WTC11 (cell line): ENCODE results near the gene WWOX. TPM values are rescaled to one million over a fixed set of nuclear protein-coding genes. Genes with fewer than 3 reads are reported as not detected.

Source experiments
- EMX1 ChIP-seq: fragments of 250-450 bp; sonication (Bioruptor Pico); IDR thresholded peaks from 2 replicates; pipeline ENCODE4 v1.8.0; 2021; ENCODE audit warnings: mild to moderate bottlenecking
- ESRRA ChIP-seq: sonication (generic); formaldehyde crosslinking; IDR thresholded peaks from 2 replicates; pipeline ENCODE4 v1.8.1; 2022; ENCODE audit warnings: mild to moderate bottlenecking, missing genetic modification reagents, borderline replicate concordance
- FOXP1 ChIP-seq: sonication (generic); formaldehyde crosslinking; IDR thresholded peaks from 2 replicates; pipeline ENCODE4 v1.8.0; 2022; ENCODE audit warnings: missing genetic modification reagents, mild to moderate bottlenecking, moderate library complexity, borderline replicate concordance
- GABPB1 ChIP-seq: sonication (generic); formaldehyde crosslinking; IDR thresholded peaks from 2 replicates; pipeline ENCODE4 v1.8.1; 2023; ENCODE audit warnings: mild to moderate bottlenecking, missing genetic modification reagents
- IRF1 ChIP-seq: sonication (generic); formaldehyde crosslinking; IDR thresholded peaks from 2 replicates; pipeline ENCODE4 v1.8.0; 2023; ENCODE audit warnings: missing genetic modification reagents
- MLX ChIP-seq: sonication (generic); formaldehyde crosslinking; IDR thresholded peaks from 2 replicates; pipeline ENCODE4 v1.8.1; 2023; ENCODE audit warnings: mild to moderate bottlenecking, missing genetic modification reagents, moderate library complexity
- MXD4 ChIP-seq: fragments of 250-450 bp; sonication (Bioruptor Pico); IDR thresholded peaks from 2 replicates; pipeline ENCODE4 v1.8.0; 2021; ENCODE audit warnings: mild to moderate bottlenecking, moderate library complexity, borderline replicate concordance
- NR1H2 ChIP-seq: sonication (generic); formaldehyde crosslinking; IDR thresholded peaks from 2 replicates; pipeline ENCODE4 v1.9.0; 2021; ENCODE audit warnings: mild to moderate bottlenecking, moderate library complexity, missing genetic modification reagents
- NR3C1 ChIP-seq: sonication (generic); formaldehyde crosslinking; conservative IDR thresholded peaks from 2 replicates; pipeline ENCODE4 v1.8.1; 2023; ENCODE audit warnings: low read depth, mild to moderate bottlenecking, missing genetic modification reagents
- OVOL2 ChIP-seq: fragments of 250-450 bp; sonication (Bioruptor Pico); IDR thresholded peaks from 2 replicates; pipeline ENCODE4 v1.9.0; 2021; ENCODE audit warnings: mild to moderate bottlenecking, borderline replicate concordance
- RELA ChIP-seq: sonication (generic); formaldehyde crosslinking; IDR thresholded peaks from 2 replicates; pipeline ENCODE4 v1.8.1; 2022; ENCODE audit warnings: missing genetic modification reagents, mild to moderate bottlenecking, borderline replicate concordance
- TP53 ChIP-seq: sonication (generic); formaldehyde crosslinking; IDR thresholded peaks from 2 replicates; pipeline ENCODE4 v1.8.1; 2023; ENCODE audit warnings: mild to moderate bottlenecking, missing genetic modification reagents
- ZBTB21 ChIP-seq: sonication (generic); formaldehyde crosslinking; IDR thresholded peaks from 2 replicates; pipeline ENCODE4 v1.8.1; 2023; ENCODE audit warnings: mild to moderate bottlenecking, missing genetic modification reagents, borderline replicate concordance
- ZNF138 ChIP-seq: sonication (generic); formaldehyde crosslinking; conservative IDR thresholded peaks from 2 replicates; pipeline ENCODE4 v1.8.1; 2022; ENCODE audit warnings: mild to moderate bottlenecking, moderate library complexity, missing genetic modification reagents
- ZNF263 ChIP-seq: sonication (generic); formaldehyde crosslinking; IDR thresholded peaks from 2 replicates; pipeline ENCODE4 v1.8.1; 2022; ENCODE audit warnings: low read depth, mild to moderate bottlenecking, moderate library complexity, missing genetic modification reagents
- ZSCAN18 ChIP-seq: fragments of 250-450 bp; sonication (Bioruptor Pico); IDR thresholded peaks from 2 replicates; pipeline ENCODE4 v2.1.2; 2022; ENCODE audit warnings: mild to moderate bottlenecking, moderate library complexity
- total RNA-seq: library from RNA; stranded (reverse); gene quantifications from 3 replicates; pipeline ENCODE4 v1.2.3, GENCODE V29; 2021
- TF ChIP-seq, protein P1 (sequence below): fragments of 250-450 bp; sonication (Bioruptor Pico); conservative IDR thresholded peaks from 2 replicates; pipeline ENCODE4 v1.9.0; 2021; ENCODE audit warnings: mild to moderate bottlenecking
- TF ChIP-seq, protein P2 (sequence below): fragments of 250-450 bp; sonication (Bioruptor Pico); IDR thresholded peaks from 2 replicates; pipeline ENCODE4 v1.8.0; 2021; ENCODE audit warnings: mild to moderate bottlenecking
- TF ChIP-seq, protein P3 (sequence below): sonication (generic); formaldehyde crosslinking; IDR thresholded peaks from 2 replicates; pipeline ENCODE4 v1.8.0; 2022; ENCODE audit warnings: mild to moderate bottlenecking, missing genetic modification reagents
- TF ChIP-seq, protein P4 (sequence below): fragments of 250-450 bp; sonication (Bioruptor Pico); IDR thresholded peaks from 2 replicates; pipeline ENCODE4 v1.9.0; 2021; ENCODE audit warnings: mild to moderate bottlenecking, borderline replicate concordance
- TF ChIP-seq, protein P5 (sequence below): sonication (generic); formaldehyde crosslinking; IDR thresholded peaks from 2 replicates; pipeline ENCODE4 v1.8.1; 2023; ENCODE audit warnings: mild to moderate bottlenecking, missing genetic modification reagents, moderate library complexity
- TF ChIP-seq, protein P6 (sequence below): sonication (generic); formaldehyde crosslinking; IDR thresholded peaks from 2 replicates; pipeline ENCODE4 v1.8.1; 2022; ENCODE audit warnings: low read depth, missing genetic modification reagents, borderline replicate concordance

The WWOX gene
- total RNA-seq, 1 experiment from 2014 or later, result 15.7 TPM

GRCh38 chr16:78275420-78275819, 176.0 kb downstream of the WWOX start (continued):
- TF ChIP-seq, protein P1, sequence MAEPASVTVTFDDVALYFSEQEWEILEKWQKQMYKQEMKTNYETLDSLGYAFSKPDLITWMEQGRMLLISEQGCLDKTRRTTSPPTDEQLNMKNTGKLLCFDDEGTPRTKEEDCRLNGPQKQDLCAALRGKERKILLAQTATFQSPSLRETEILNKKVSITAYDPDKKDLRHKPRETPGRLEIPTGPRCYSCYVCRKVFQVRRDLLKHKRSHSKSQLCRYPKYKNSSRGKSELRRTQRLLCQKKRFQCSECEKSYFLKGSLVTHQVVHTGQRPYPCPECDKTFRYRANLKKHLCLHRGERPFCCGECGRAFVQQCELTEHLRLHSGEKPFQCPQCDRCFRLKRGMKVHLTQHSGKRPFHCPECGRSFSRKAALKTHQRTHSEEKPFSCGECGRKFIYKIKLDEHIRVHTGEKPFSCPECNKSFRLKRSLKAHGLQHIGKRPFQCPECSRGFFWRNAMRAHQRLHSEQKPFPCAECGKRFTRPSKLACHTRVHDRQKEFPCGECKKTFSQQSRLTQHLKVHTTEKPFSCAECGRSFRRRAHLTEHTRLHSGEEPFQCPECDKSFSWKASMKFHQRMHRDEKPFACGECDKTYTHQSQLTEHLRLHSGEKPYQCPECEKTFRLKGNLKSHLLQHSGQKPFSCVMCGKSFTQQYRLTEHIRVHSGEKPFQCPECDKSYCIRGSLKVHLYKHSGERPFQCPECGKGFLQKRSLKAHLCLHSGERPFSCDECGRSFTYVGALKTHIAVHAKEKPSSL, result 0 out of 2 replicates have a peak, but pooled peaks have one; percentile 29
- TF ChIP-seq ZNF138 (CRISPR knock-in tag) (no peak), ZNF263 (CRISPR knock-in tag) (no peak), TP53 (CRISPR knock-in tag) (no peak; the same call in 1 of the 2 replicates), OVOL2 (CRISPR knock-in tag) (no peak), NR3C1 (CRISPR knock-in tag) (no peak), ESRRA (CRISPR knock-in tag) (no peak), EMX1 (CRISPR knock-in tag) (no peak), MLX (CRISPR knock-in tag) (no peak), ZSCAN18 (CRISPR knock-in tag) (0 out of 2 replicates have a peak, but pooled peaks have one; percentile 15), RELA (CRISPR knock-in tag) (no peak), GABPB1 (no peak), MXD4 (CRISPR knock-in tag) (no peak), ZBTB21 (CRISPR knock-in tag) (no peak), NR1H2 (CRISPR knock-in tag) (no peak), IRF1 (no peak), FOXP1 (no peak)
- TF ChIP-seq, protein P2, sequence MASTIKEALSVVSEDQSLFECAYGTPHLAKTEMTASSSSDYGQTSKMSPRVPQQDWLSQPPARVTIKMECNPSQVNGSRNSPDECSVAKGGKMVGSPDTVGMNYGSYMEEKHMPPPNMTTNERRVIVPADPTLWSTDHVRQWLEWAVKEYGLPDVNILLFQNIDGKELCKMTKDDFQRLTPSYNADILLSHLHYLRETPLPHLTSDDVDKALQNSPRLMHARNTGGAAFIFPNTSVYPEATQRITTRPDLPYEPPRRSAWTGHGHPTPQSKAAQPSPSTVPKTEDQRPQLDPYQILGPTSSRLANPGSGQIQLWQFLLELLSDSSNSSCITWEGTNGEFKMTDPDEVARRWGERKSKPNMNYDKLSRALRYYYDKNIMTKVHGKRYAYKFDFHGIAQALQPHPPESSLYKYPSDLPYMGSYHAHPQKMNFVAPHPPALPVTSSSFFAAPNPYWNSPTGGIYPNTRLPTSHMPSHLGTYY (CRISPR knock-in tag), result no peak
- TF ChIP-seq, protein P3, sequence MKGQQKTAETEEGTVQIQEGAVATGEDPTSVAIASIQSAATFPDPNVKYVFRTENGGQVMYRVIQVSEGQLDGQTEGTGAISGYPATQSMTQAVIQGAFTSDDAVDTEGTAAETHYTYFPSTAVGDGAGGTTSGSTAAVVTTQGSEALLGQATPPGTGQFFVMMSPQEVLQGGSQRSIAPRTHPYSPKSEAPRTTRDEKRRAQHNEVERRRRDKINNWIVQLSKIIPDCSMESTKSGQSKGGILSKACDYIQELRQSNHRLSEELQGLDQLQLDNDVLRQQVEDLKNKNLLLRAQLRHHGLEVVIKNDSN (CRISPR knock-in tag), result peak; percentile 88
- TF ChIP-seq, protein P4, sequence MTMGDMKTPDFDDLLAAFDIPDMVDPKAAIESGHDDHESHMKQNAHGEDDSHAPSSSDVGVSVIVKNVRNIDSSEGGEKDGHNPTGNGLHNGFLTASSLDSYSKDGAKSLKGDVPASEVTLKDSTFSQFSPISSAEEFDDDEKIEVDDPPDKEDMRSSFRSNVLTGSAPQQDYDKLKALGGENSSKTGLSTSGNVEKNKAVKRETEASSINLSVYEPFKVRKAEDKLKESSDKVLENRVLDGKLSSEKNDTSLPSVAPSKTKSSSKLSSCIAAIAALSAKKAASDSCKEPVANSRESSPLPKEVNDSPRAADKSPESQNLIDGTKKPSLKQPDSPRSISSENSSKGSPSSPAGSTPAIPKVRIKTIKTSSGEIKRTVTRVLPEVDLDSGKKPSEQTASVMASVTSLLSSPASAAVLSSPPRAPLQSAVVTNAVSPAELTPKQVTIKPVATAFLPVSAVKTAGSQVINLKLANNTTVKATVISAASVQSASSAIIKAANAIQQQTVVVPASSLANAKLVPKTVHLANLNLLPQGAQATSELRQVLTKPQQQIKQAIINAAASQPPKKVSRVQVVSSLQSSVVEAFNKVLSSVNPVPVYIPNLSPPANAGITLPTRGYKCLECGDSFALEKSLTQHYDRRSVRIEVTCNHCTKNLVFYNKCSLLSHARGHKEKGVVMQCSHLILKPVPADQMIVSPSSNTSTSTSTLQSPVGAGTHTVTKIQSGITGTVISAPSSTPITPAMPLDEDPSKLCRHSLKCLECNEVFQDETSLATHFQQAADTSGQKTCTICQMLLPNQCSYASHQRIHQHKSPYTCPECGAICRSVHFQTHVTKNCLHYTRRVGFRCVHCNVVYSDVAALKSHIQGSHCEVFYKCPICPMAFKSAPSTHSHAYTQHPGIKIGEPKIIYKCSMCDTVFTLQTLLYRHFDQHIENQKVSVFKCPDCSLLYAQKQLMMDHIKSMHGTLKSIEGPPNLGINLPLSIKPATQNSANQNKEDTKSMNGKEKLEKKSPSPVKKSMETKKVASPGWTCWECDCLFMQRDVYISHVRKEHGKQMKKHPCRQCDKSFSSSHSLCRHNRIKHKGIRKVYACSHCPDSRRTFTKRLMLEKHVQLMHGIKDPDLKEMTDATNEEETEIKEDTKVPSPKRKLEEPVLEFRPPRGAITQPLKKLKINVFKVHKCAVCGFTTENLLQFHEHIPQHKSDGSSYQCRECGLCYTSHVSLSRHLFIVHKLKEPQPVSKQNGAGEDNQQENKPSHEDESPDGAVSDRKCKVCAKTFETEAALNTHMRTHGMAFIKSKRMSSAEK (CRISPR knock-in tag), result 0 out of 2 replicates have a peak, but pooled peaks have one; percentile 60
- TF ChIP-seq, protein P5, sequence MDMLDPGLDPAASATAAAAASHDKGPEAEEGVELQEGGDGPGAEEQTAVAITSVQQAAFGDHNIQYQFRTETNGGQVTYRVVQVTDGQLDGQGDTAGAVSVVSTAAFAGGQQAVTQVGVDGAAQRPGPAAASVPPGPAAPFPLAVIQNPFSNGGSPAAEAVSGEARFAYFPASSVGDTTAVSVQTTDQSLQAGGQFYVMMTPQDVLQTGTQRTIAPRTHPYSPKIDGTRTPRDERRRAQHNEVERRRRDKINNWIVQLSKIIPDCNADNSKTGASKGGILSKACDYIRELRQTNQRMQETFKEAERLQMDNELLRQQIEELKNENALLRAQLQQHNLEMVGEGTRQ (CRISPR knock-in tag), result peak; percentile 91
- TF ChIP-seq, protein P6, sequence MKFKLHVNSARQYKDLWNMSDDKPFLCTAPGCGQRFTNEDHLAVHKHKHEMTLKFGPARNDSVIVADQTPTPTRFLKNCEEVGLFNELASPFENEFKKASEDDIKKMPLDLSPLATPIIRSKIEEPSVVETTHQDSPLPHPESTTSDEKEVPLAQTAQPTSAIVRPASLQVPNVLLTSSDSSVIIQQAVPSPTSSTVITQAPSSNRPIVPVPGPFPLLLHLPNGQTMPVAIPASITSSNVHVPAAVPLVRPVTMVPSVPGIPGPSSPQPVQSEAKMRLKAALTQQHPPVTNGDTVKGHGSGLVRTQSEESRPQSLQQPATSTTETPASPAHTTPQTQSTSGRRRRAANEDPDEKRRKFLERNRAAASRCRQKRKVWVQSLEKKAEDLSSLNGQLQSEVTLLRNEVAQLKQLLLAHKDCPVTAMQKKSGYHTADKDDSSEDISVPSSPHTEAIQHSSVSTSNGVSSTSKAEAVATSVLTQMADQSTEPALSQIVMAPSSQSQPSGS (CRISPR knock-in tag), result no peak
- TF ChIP-seq, all 79 proteins: peak for 6
